Activated T-cell treated with anti-CD3 and anti-CD28 coated beads for 1 hour (primary cell): ENCODE data around the gene AZU1.
"Not testable (repeated sequence)": the region's sequence is repeated elsewhere in the genome, so short reads cannot be mapped to it uniquely, and the experiment has no call there.

Source experiments
- DNase-seq: peaks from one replicate; pipeline ENCODE4 v3.0.0-alpha.2; 2020; ENCODE audit warnings: low read depth

The AZU1 gene

DNA sequence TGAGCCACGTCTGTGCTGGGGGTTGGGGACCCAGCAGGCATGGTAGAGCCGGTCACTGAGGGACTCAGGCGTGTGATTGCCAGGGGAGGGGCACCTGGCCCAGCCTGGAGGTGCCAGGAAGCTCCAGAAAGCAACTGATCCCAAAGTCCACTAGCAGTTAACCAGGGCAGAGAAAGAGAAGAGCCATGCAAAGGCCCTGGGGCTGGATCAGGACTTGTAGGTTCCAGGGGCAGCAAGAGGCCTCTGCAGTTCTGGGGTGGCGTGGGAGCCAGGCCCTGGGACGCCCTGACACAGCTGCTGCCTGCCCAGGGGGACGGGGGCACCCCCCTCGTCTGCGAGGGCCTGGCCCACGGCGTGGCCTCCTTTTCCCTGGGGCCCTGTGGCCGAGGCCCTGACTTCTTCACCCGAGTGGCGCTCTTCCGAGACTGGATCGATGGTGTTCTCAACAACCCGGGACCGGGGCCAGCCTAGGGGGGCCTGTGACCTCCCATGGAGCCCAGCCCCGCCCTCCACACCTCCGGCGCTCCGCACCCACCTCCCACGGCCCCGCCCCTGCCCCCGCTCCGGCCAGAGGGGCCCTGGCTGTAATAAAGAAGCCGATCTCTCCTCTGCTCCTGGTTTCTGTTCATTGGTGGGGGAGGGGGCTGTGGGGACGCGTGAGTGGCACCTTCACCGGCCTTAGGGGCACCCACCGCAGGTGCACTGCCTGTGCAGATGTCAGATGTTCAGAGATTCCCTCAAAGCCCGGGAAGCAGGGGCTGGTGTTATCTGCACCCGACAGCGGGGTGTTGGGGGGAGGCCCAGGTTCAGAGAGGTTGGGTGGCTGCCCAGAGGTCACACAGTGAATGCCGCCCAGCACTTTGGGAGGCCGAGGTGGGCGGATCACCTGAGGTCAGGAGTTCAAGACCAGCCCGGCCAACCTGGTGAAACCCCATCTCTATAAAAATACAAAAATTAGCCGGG is 4.1 kb downstream of the AZU1 start:
- DNase-seq = no peak

DNA sequence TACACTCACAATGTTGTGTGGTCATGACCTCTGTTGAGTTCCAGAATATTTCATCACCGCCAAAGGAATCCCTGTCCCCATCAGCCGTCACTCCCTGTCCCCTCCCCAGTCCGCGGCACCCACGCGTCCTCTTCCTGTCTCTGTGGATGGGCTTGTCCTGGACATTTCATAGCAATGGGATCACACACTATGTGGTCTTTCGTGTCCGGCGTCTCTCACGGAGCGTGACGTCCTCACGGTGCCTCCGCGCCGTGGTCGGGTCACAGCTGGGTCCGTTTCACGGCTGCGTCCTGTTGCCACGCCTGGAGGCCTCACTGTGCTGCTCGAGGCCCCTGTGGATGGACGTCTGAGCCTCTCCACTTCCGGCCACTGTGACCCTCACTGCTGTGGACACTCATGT is 6.6 kb downstream of the AZU1 start:
- DNase-seq = no peak

DNA sequence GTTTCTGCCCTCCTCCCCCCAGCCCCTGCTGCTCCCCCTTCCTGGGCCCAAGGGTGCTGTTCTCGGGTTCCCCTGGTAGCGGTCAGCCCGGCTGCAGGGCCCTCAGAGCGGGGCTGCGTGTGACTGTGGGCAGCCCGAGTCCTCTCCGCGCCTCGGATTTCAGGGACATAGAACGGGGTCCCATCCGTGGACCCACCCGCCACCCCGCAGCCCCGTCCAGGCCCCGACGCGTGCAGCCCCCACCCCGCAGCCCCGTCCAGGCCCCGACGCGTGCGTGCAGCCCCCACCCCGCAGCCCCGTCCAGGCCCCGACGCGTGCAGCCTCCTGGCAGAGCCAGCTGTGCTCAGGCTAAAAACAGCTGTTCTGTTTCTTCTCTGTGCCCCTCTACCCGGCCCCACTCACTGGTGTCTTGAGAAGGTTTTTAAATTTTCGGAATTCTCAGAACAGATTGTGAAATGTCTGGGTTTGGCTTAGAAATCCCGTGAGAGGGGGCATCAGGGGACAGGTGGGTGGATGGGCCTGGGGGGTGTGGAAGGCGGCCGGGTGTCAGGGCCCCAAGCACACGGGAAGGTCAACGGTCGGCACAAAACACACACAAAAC is 7.7 kb downstream of the AZU1 start:
- DNase-seq = no peak

DNA sequence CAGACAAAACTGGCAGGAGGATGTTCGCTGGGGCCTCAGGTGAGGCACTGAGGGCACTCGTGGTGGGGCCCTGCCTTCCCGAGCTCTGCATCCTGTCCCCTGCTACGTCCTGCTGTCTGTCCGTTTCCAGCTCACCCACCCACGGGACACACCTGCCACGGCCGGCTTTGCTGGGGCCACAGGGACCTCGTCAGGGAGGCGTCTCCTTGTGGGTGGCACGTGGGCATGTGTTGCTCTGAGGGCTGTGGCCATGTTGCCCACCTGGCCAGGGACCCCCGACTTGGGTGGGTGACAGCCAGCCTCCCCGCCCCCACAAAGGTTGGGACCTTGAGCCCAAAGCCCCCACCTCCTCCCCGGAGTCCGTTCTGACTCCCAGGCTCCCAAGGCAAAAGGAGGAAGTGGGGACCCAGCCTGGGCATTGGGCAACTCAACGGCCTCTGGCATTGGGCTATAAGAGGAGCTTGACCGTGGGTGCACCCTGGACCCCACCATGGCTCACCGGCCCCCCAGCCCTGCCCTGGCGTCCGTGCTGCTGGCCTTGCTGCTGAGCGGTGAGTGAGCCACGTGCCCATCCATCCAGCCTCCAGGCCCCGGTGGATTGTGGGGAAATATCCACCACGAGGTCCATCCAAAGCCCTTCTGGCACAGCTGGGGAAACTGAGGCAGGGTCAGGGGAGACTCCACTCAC is 13.0 kb downstream of the AZU1 start, which contains the start of gene PRTN3:
Gene PRTN3 (plus strand): TSS at position 481 of the 688 bp plus-strand sequence. CDS start 10 bp downstream, at position 491.
- no peak for DNase-seq

GRCh38 chr19:842802-843179 is 15.2 kb downstream of the AZU1 start:
- not testable (repeated sequence) for DNase-seq

DNA sequence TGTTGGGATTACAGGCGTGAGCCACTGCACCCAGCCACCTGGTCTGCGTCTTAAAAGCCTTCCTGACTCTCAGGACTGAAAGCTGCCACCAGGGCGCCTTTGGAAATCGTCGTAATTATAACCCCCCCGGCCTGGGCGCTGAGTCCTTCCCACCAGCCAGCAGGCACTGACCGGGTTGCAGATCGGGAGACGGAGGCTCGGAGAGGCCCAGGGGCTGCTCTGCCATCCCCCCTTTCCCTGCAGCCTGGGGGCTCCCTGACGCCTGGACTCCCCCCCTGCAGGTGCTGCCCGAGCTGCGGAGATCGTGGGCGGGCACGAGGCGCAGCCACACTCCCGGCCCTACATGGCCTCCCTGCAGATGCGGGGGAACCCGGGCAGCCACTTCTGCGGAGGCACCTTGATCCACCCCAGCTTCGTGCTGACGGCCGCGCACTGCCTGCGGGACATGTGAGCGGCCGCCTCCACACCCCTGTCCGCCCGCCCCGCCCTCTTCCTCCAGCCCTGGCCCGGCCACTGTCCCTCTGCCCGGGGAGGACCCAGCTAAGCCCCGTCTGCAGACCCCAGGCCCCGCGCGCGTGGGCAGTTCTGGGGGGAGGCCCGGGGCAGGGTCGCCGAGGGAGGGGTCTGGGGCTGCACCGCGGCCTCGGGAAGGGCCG is 15.7 kb downstream of the AZU1 start:
- DNase-seq = no peak

DNA sequence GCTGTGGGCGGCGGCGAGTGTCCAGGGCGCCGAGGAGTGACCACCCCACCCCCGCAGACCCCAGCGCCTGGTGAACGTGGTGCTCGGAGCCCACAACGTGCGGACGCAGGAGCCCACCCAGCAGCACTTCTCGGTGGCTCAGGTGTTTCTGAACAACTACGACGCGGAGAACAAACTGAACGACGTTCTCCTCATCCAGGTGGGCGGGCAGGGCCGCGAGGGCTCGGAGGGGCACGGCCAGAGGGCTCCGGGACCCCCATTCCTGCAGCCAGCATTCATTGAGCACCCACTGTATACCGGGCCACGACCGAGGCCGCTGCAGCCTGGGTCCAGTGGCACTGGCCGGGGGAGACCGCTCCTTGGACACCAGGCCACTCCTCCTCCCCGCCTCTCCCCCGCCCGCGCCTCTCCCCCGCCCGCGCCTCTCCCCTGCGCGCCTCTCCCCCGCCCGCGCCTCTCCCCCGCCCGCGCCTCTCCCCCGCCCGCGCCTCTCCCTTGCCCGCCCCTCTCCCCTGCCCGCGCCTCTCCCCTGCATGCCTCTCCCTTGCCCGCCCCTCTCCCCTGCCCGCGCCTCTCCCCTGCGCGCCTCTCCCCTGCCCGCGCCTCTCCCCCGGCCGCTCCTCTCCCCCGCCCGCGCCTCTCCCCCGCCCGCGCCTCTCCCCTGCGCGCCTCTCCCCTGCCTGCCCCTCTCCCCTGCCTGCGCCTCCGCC is 16.4 kb downstream of the AZU1 start:
- no peak for DNase-seq

GRCh38 chr19:844546-844971 is 16.9 kb downstream of the AZU1 start:
- DNase-seq = no peak

DNA sequence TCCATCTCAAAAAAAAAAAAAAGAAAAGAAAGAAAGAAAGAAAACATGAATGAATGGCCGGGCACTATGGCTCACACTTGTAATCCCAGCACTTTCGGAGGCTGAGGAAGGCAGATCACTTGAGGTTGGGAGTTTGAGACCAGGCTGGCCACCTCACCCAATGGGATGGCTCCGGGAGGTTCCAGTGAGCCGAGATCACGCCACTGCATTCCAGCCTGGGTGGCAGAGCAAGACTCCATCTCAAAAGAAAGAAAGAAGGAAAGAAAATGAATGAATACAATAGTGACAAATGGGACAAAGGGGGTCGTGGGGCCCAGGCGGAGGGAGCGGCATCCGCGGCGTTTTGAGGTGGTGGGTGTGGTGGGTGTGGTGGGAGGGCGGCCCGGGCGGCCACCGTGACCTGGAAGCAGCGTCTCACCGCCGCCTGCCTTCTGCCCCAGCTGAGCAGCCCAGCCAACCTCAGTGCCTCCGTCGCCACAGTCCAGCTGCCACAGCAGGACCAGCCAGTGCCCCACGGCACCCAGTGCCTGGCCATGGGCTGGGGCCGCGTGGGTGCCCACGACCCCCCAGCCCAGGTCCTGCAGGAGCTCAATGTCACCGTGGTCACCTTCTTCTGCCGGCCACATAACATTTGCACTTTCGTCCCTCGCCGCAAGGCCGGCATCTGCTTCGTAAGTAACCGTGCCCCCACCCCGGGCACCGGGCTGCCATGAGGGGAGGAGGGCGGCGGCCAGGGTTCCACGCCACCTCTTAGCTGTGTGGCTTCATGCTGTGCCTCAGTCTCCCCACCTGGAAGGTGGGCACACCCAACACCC is 18.3 kb downstream of the AZU1 start:
- DNase-seq = no peak

- DNase-seq = no peak
These were observed 20.8 kb downstream of the AZU1 start for GRCh38 chr19:848386-848921.

DNA sequence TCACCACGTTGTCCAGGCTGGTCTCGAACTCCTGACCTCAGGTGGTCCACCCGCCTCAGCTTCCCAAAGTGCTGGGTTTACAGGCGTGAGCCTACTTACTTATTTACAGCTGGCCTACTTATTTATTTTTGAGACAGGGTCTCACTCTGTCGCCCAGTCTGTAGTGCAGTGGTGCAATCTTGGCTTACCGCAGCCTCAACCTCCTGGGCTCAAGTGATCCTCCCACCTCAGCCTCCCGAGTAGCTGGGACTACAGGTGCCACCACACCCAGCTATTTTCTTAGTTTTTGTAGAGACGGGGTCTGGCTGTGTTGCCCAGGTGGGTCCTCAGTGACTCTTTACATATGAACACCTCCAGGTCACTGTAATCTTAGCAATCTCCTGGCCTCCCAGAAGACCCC is 21.6 kb downstream of the AZU1 start:
- DNase-seq = not testable (repeated sequence)

DNA sequence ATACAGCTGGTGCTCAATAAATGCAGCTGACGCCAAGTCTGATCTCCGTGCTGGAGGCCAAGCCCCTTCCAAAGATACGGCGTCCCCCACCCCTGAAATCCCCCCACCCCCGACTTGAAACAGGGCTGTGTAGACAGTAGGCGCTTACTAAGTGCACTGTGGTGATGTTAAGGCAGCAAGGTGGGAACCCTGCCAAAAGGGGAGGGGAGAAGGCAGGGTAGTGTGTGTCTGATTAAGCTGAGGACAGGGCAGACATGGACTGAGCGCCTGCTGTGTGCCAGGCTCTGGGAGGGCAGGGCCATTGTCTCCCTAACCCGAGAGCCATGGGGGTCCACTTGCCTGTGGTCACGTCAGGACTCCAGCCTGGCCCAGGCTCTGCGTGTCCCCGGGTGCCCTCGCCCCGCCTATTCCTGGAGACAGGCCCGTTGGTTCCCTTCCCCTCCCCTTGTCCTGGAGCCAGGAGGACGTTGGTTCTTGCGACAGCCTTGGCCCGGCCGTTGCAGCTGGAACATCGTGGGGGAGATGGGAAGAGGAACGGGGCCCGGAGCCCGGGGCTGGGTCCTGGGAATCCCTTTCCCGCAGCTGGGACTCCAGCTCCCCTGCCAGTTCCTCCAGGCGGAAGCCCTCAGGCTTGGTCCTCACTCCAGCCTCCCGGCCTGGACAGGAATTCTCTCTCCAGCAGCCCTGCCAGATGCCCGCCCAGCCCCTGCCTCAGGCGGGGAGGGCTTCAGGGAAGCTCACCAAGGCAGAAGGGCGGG is 22.8 kb downstream of the AZU1 start:
- no peak for DNase-seq

GRCh38 chr19:850979-851335 is 23.3 kb downstream of the AZU1 start:
- no peak for DNase-seq

GRCh38 chr19:852136-853013 is 24.7 kb downstream of the AZU1 start, which contains the start of gene ELANE:
Gene ELANE (plus strand): TSS chr19:852303. CDS start chr19:852329, 26 bp downstream.
- DNase-seq = no peak

DNA sequence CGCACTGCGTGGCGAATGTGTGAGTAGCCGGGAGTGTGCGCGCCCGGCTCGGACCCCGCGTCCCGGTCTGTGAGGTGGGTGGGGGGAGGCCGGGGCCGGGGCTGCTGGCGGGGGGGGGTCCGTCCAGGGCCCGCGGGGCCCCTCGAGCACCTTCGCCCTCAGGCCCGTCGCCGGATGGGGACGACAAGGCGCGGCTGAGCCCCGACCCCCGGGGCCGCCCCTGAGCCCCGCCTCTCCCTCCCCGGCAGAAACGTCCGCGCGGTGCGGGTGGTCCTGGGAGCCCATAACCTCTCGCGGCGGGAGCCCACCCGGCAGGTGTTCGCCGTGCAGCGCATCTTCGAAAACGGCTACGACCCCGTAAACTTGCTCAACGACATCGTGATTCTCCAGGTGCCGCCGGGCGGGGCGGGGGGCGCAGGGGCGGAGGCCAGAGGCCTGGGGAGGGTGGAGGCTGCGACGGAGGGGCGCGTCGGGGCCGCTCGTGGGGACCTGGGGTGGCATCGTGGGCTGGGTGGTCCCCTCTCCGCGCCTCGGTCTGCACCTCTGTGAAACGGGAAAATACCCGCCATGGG is 25.5 kb downstream of the AZU1 start:
- DNase-seq = no peak

DNA sequence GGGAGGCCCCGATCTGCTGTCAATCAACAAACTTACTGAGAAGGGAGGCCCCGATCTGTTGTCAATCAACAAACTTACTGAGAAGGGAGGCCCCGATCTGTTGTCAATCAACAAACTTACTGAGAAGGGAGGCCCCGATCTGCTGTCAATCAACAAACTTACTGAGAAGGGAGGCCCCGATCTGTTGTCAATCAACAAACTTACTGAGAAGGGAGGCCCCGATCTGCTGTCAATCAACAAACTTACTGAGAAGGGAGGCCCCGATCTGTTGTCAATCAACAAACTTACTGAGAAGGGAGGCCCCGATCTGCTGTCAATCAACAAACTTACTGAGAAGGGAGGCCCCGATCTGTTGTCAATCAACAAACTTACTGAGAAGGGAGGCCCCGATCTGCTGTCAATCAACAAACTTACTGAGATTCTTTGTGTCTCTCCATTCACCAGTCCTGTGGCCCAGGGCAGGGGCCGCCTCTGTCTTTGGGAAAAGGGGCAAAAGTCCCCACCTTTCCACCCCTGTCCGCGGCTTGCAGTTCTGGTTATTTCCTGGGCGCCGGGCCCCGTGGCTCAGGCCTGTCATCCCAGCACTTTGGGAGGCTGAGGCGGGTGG is 26.1 kb downstream of the AZU1 start:
- DNase-seq = not testable (repeated sequence)

DNA sequence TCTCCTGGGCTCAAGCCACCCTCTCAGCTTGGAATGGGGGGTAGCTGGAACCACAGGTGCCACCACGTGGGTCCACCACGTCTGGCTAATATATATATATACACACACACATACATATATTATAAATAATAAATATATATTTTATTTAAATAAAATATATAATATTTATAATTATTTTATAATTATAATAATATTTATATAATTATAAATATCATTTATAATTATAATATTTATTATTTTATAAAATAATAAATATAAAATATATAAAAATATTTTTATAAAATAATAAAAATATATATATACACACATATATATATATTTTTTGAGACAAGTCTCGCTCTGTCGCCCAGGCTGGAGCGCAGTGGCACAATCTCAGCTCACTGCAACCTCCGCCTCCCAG is 26.9 kb downstream of the AZU1 start:
- DNase-seq = no peak

DNA sequence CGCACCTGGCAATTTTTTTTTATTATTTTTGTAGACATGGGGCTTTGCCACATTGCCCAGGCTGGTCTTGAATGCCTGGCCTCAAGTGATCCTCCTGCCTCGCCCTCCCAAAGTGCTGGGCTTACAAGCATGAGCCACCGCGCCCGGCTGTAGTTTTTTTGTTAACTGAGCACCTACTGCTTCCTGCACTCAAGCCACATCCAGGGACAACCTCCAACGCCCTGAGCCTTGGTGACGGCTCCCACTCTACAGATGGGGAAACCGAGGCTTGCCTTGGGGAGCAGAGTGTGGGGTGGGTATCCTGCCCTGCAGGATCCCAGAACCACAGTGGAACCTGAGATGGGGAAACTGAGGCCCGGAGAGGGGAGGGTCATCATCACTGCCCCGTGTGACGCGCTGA is 27.5 kb downstream of the AZU1 start:
- DNase-seq = no peak
